OCI-LY3 (cell line): Measurements from ENCODE around the gene RAMP2.

Experiments used
- H2AFZ ChIP-seq: fragments of 200-600, 300-600 bp; shearing (Covaris generic); 2 replicates; pipeline ENCODE4 v1.6.0; 2014; ENCODE audit warnings: antibody characterized with exemption, low read depth, low read length
- H3K27ac ChIP-seq: fragments of 200-600, 300-600 bp; sonication (generic); 2 replicates; pipeline ENCODE4 v1.5.1; 2014; ENCODE audit warnings: mild to moderate bottlenecking, low read length, moderate library complexity, mixed read lengths
- H3K27me3 ChIP-seq: fragments of 200-600, 300-600 bp; sonication (generic); 2 replicates; pipeline ENCODE4 v1.6.1; 2014; ENCODE audit warnings: low read depth, low read length, mixed read lengths
- H3K36me3 ChIP-seq: fragments of 200-600, 300-600 bp; sonication (generic); replicated peaks from 2 replicates; pipeline ENCODE3; 2014; ENCODE audit warnings: low read depth, low read length, mixed read lengths
- H3K4me1 ChIP-seq: fragments of 300-600, 200-600 bp; sonication (generic); 2 replicates; pipeline ENCODE4 v1.6.1; 2014; ENCODE audit warnings: low read length, mixed read lengths
- H3K4me2 ChIP-seq: fragments of 200-600, 300-600 bp; sonication (generic); 2 replicates; pipeline ENCODE4 v1.6.1; 2014; ENCODE audit warnings: low read length, mixed read lengths
- H3K4me3 ChIP-seq: fragments of 300-600, 200-600 bp; sonication (generic); 2 replicates; pipeline ENCODE4 v1.5.1; 2014; ENCODE audit warnings: antibody characterized with exemption, mild to moderate bottlenecking, low read length, moderate library complexity
- H3K79me2 ChIP-seq: fragments of 300-600, 200-600 bp; shearing (Covaris generic); 2 replicates; pipeline ENCODE4 v1.6.1; 2014; ENCODE audit warnings: mild to moderate bottlenecking, low read length, mixed read lengths
- H3K9ac ChIP-seq: fragments of 300-600, 200-600 bp; shearing (Covaris generic); 2 replicates; pipeline ENCODE4 v1.6.0; 2014; ENCODE audit warnings: mild to moderate bottlenecking, low read length, moderate library complexity
- H3K9me3 ChIP-seq: fragments of 200-600, 300-600 bp; shearing (Covaris generic); 2 replicates; pipeline ENCODE4 v1.6.1; 2014; ENCODE audit warnings: low read length, mixed read lengths; ENCODE audit not compliant: insufficient read depth
- H4K20me1 ChIP-seq: fragments of 200-600, 300-600 bp; sonication (generic); 2 replicates; pipeline ENCODE4 v1.6.1; 2016; ENCODE audit warnings: low read length, mixed read lengths; ENCODE audit not compliant: insufficient read depth
- CTCF ChIP-seq: fragments of 200-600, 300-600 bp; sonication (generic); IDR thresholded peaks from 2 replicates; pipeline ENCODE4 v1.5.1; 2014; ENCODE audit warnings: antibody characterized with exemption, low read length, low read depth
- EZH2phosphoT487 ChIP-seq: fragments of 200-600 bp; shearing (Covaris generic); IDR thresholded peaks from 2 replicates; pipeline ENCODE4 v1.6.1; 2018; ENCODE audit warnings: antibody characterized with exemption, mixed run types, low read depth

RAMP2 gene

DNA sequence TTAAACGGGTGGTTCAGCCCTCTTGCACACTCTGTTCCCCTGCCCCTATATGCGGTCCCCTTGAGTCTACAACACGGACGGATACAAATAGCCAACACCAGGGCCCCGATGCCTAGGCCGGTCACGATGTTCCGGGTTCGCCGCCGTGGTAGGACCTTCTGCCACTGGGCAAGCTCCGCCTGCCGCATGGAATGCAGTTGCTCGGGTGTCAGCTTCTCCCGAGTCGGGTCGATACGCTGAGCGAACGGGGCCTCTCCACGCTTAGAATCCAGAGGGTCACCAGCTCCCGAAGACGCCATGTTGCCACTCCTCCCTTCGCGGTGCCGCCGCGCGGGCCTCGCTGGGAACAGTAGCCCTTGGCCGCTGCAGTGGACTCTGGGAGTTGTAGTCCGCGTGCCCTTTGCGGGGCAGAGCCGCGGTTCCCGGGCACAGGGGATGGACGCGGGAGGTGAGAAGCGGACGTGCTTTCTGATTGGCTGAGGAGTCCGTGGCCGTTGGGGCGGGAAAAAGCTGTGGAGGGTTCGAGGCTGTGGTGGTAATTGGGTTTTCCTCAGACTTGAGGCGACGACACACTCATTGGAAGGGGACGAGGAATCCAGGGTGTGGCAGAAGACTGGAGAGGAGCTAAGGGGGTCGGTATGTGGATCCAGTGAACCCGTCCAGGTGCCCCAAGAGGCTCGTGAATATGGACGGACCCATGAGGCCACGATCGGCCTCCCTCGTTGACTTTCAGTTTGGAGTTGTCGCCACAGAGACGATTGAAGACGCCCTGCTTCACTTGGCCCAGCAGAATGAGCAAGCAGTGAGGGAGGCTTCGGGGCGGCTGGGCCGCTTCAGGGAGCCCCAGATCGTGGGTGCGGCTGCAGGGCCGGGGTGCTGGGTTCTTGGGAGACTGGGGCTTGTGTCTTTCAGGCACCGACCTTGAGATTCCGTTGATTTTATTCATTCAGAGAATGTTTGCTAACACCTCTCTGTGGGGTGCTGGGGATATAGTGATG is 37.7 kb downstream of the RAMP2 start, which contains the start of the genes CNTD1 and COA3:
Gene CNTD1, plus strand, starts transcription at position 479 of the 998 bp plus-strand sequence. Its CDS starts 207 bp downstream, at position 686.
Gene COA3, minus strand, starts transcription at position 322 of the 998 bp plus-strand sequence. Its CDS starts 23 bp downstream, at position 299.
- Histone ChIP-seq H3K27ac (no peak within 1 kb of the TSS), H2AFZ (peak within 1 kb of the TSS; percentile 91), H3K27me3 (no peaks in the 10 kb centered on the region), H3K4me3 (peak within 1 kb of the TSS; percentile 94), H3K36me3 (no peaks in the 10 kb centered on the region), H3K4me1 (peaks cover 6% of the 10 kb centered on the region), H3K4me2 (peak within 1 kb of the TSS; percentile 68), H4K20me1 (no peaks in the 10 kb centered on the region), H3K9me3 (no peaks in the 10 kb centered on the region), H3K9ac (peak within 1 kb of the TSS; percentile 70), H3K79me2 (no peaks in the 10 kb centered on the region)
- TF ChIP-seq EZH2phosphoT487 (no peak), CTCF (no peak)

- Histone ChIP-seq H3K4me1 (no peaks in the 10 kb centered on the region), H3K36me3 (no peaks in the 10 kb centered on the region), H3K9ac (no peak overlapping the region), H3K4me3 (no peak overlapping the region), H3K9me3 (no peaks in the 10 kb centered on the region), H2AFZ (no peak overlapping the region), H3K79me2 (no peaks in the 10 kb centered on the region), H3K27ac (no peak overlapping the region), H4K20me1 (no peaks in the 10 kb centered on the region), H3K27me3 (no peaks in the 10 kb centered on the region), H3K4me2 (no peak overlapping the region)
- no peak for TF ChIP-seq CTCF
- no peak for TF ChIP-seq EZH2phosphoT487
Measured at GRCh38 chr17:42803074-42803883, 42.3 kb downstream of the RAMP2 start.

DNA sequence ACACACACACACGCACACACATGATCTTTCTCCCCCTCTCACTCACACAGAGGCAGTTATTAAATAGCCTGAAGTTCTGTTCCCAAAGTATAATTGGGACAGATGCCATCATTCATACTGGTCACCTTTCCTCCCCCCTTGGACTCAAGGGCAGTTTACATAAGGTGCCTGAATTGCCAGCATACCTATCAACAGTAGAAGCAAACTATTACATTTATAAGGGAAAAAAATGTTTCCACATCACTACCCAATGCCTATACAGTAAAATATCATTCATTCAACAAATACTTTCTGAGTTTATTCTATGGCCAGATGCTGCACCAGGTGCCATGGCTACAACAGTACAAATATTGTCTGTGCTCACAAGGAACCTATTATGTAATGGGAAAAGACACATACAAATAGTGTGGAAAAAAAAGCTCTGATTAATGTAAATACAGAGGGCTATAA is 43.9 kb downstream of the RAMP2 start:
- H3K36me3 ChIP-seq = peaks cover 7% of the 10 kb centered on the region
- no peak overlapping the region for H3K4me3 ChIP-seq
- H3K27me3 ChIP-seq = no peaks in the 10 kb centered on the region
- H3K9me3 ChIP-seq = no peaks in the 10 kb centered on the region
- no peak overlapping the region for H3K4me2 ChIP-seq
- no peaks in the 10 kb centered on the region for H3K4me1 ChIP-seq
- H3K9ac ChIP-seq = no peak overlapping the region
- no peak overlapping the region for H2AFZ ChIP-seq
- no peaks in the 10 kb centered on the region for H3K79me2 ChIP-seq
- H4K20me1 ChIP-seq = no peaks in the 10 kb centered on the region
- TF ChIP-seq EZH2phosphoT487 = no peak
- TF ChIP-seq CTCF = no peak
- no peak overlapping the region for H3K27ac ChIP-seq
